Neural cell (in vitro differentiated cells): ENCODE measurements around the gene ABCA4.

ENCODE experiments used
- CTCF ChIP-seq: fragments of 450-650 bp; IDR thresholded peaks from 2 replicates; pipeline ENCODE4 v1.5.1; 2014; ENCODE audit warnings: antibody characterized with exemption, mild to moderate bottlenecking, moderate library complexity; ENCODE audit not compliant: poor library complexity, severe bottlenecking
- EZH2 ChIP-seq: fragments of 200-600, 300-800 bp; shearing (Covaris generic), sonication (generic); IDR thresholded peaks from 2 replicates; pipeline ENCODE4 v1.6.1; 2014; ENCODE audit warnings: antibody characterized with exemption, low read length, borderline replicate concordance, mild to moderate bottlenecking; ENCODE audit not compliant: insufficient read depth, poor library complexity, severe bottlenecking
- POLR2AphosphoS5 ChIP-seq: IDR thresholded peaks from 2 replicates; pipeline ENCODE4 v1.6.1; 2012

- TF ChIP-seq CTCF (no peak), EZH2 (no peak), POLR2AphosphoS5 (no peak)
These were observed 9.8 kb downstream of the ABCA4 start for GRCh38 chr1:94110946-94111740.
